Measurements from ENCODE around the gene PTPRD.
"Not testable (repeated sequence)": the region's sequence is repeated elsewhere in the genome, so short reads cannot be mapped to it uniquely, and the experiment has no call there.

PTPRD gene

GRCh38 chr9:8732367-8733075 is 1880.3 kb downstream of the PTPRD start:
- no peak for DNase-seq

GRCh38 chr9:8730618-8731017 is 1882.2 kb downstream of the PTPRD start:
- DNase-seq = no peak

GRCh38 chr9:8728910-8729309 is 1883.9 kb downstream of the PTPRD start:
- DNase-seq = no peak

- DNase-seq = no peak
Measured at GRCh38 chr9:8727191-8727590, 1885.6 kb downstream of the PTPRD start.

- DNase-seq = no peak
Measured at GRCh38 chr9:8726692-8727091, 1886.1 kb downstream of the PTPRD start.

- DNase-seq = no peak
Measured at GRCh38 chr9:8725635-8726034, 1887.2 kb downstream of the PTPRD start.

- no peak for DNase-seq
Measured at GRCh38 chr9:8724284-8725018, 1888.4 kb downstream of the PTPRD start.

- no peak for DNase-seq
Measured at GRCh38 chr9:8723195-8723594, 1889.6 kb downstream of the PTPRD start.

- no peak for DNase-seq
Measured at GRCh38 chr9:8719833-8720486, 1892.8 kb downstream of the PTPRD start.

GRCh38 chr9:8718121-8718725 is 1894.6 kb downstream of the PTPRD start:
- no peak for DNase-seq

GRCh38 chr9:8717146-8717545 is 1895.7 kb downstream of the PTPRD start:
- no peak for DNase-seq

- DNase-seq = no peak
Measured at GRCh38 chr9:8715788-8716187, 1897.0 kb downstream of the PTPRD start.

GRCh38 chr9:8713811-8714165 is 1899.0 kb downstream of the PTPRD start:
- DNase-seq = no peak

GRCh38 chr9:8713149-8713810 is 1899.5 kb downstream of the PTPRD start:
- DNase-seq = no peak

GRCh38 chr9:8709731-8710130 is 1903.1 kb downstream of the PTPRD start:
- no peak for DNase-seq

- no peak for DNase-seq
Measured at GRCh38 chr9:8708728-8709127, 1904.1 kb downstream of the PTPRD start.

- DNase-seq = no peak
Measured at GRCh38 chr9:8706998-8707397, 1905.8 kb downstream of the PTPRD start.

GRCh38 chr9:8706531-8706930 is 1906.3 kb downstream of the PTPRD start:
- no peak for DNase-seq

- no peak for DNase-seq
Measured at GRCh38 chr9:8705861-8706260, 1906.9 kb downstream of the PTPRD start.

GRCh38 chr9:8703904-8704303 is 1908.9 kb downstream of the PTPRD start:
- no peak for DNase-seq

GRCh38 chr9:8701904-8702303 is 1910.9 kb downstream of the PTPRD start:
- DNase-seq = no peak

GRCh38 chr9:8697565-8697964 is 1915.2 kb downstream of the PTPRD start:
- not testable (repeated sequence) for DNase-seq

GRCh38 chr9:8696516-8696915 is 1916.3 kb downstream of the PTPRD start:
- no peak for DNase-seq
